Lung (tissue), 12 donors: ENCODE results near the gene TTLL10. TPM values are rescaled to one million over a fixed set of nuclear protein-coding genes. Genes with fewer than 3 reads are reported as not detected.

ENCODE experiments used
- ATAC-seq: fragments of 200-7000 bp; cut with Tn5 transposase; one replicate; pipeline ENCODE4 v1.9.1; 2020; ENCODE audit warnings: moderate number of reproducible peaks; ENCODE audit not compliant: insufficient read depth, low FRiP score
- DNase-seq, 3 donors: peaks; one replicate each; pipeline ENCODE4 v3.0.0-alpha.2; 2013 to 2017
- H3K27ac ChIP-seq, 2 donors: one replicate each; pipeline ENCODE4 v1.5.1; 2013; ENCODE audit warnings: mild to moderate bottlenecking in 2 of 2, moderate library complexity in 2 of 2, control low read depth in 1 of 2, inconsistent platforms in 1 of 2, low read depth in 1 of 2, low read length in 1 of 2
- H3K27me3 ChIP-seq, 3 donors: one replicate each; pipeline ENCODE4 v1.5.1; 2013; ENCODE audit warnings: low read length in 2 of 3; ENCODE audit not compliant: control insufficient read depth in 3 of 3, insufficient read depth in 3 of 3
- H3K36me3 ChIP-seq, 4 donors: one replicate each; pipeline ENCODE4 v1.5.1; 2013; ENCODE audit warnings: low read length in 4 of 4, mild to moderate bottlenecking in 1 of 4, moderate library complexity in 1 of 4; ENCODE audit not compliant: control insufficient read depth in 4 of 4, insufficient read depth in 4 of 4
- H3K4me1 ChIP-seq, 5 donors: one replicate each; pipeline ENCODE4 v1.5.1; 2013; ENCODE audit warnings: low read length in 5 of 5, mild to moderate bottlenecking in 2 of 5, moderate library complexity in 1 of 5; ENCODE audit not compliant: control insufficient read depth in 5 of 5, insufficient read depth in 5 of 5
- H3K4me3 ChIP-seq: one replicate; pipeline ENCODE4 v1.5.1; 2013; ENCODE audit warnings: mild to moderate bottlenecking, control low read depth, moderate library complexity
- H3K9ac ChIP-seq, 2 donors: one replicate each; pipeline ENCODE4 v1.5.1; 2013; ENCODE audit warnings: low read length in 2 of 2, control low read depth in 1 of 2; ENCODE audit not compliant: insufficient read depth in 1 of 2
- H3K9me3 ChIP-seq, 4 donors: one replicate each; pipeline ENCODE4 v1.5.1; 2013; ENCODE audit warnings: low read length in 3 of 4, mild to moderate bottlenecking in 1 of 4, moderate library complexity in 1 of 4; ENCODE audit not compliant: control insufficient read depth in 4 of 4, insufficient read depth in 3 of 4
- CTCF ChIP-seq: IDR thresholded peaks from 2 replicates; pipeline ENCODE4 v1.5.1; 2012; ENCODE audit warnings: mild to moderate bottlenecking; ENCODE audit errors: control extremely low read depth, extremely low read depth
- WGBS, 2 donors: extraction: QIAGEN DNeasy Blood & Tissue Kit; methylation state at CpG; one replicate each; pipeline ENCODE4 v1.1.7; 2013; 5-methylcytosine and 5-hydroxymethylcytosine counted together
- polyA plus RNA-seq, 2 donors: library from polyadenylated mRNA; stranded (reverse); fragments of 200-250 nt; gene quantifications; one replicate each; pipeline ENCODE4 v1.2.1, GENCODE V29; 2013
- total RNA-seq, 2 donors: library from RNA; depleted of rRNA in 1 of 2; stranded (reverse); fragments of >200 nt in 1 of 2; gene quantifications; one replicate each; pipeline ENCODE4 v1.2.1, GENCODE V29; 2014 to 2021
- donor health status: control.
- donor health status: control.
- donor health status: Bipolar disorder and iron deficiency.
- donor health status: healthy.
- donor health status: DM: yes; HTN: yes; CAD: no.

The TTLL10 gene
- total and polyA plus RNA-seq, 4 donors, result 3.7 to 19.7 (median 4.5) TPM

DNA sequence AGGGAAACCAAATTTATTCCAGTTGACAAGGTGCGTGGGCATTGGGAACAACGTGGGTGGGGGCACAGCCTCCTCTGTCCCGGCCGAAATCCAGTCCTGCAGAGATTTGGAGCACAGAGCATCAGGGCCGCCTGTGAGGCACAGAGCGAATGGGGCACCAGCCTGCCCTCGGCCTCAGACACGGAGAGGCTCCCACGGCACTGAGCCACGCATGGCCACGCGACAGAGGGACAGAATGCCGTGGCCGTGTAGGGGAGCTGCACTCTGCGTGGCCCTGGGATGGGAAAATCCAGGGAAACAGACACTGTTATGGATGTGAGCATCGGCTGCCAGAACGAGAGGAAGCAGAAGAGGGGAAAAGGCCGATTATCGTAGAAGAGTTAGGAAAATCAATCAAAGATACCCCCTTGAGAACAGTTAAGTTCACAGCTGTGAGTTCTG, 44.3 kb upstream of the TTLL10 start:
- no peaks in the 10 kb centered on the region for H3K36me3 ChIP-seq
- no peak overlapping the region for H3K9ac ChIP-seq
- ATAC-seq (no peak), DNase-seq (no peak)
- H3K27ac ChIP-seq, result no peak overlapping the region
- H3K9me3 ChIP-seq, result no peaks in the 10 kb centered on the region
- no peak for TF ChIP-seq CTCF
- no peak overlapping the region for H3K4me3 ChIP-seq
- no peaks in the 10 kb centered on the region for H3K27me3 ChIP-seq
- WGBS, 2 donors, result 90 to 93% methylated on average over 19 of the region's 19 CpGs
- peaks cover 0 to 20% (median 0%) of the 10 kb centered on the region in 5 donors for H3K4me1 ChIP-seq

DNA sequence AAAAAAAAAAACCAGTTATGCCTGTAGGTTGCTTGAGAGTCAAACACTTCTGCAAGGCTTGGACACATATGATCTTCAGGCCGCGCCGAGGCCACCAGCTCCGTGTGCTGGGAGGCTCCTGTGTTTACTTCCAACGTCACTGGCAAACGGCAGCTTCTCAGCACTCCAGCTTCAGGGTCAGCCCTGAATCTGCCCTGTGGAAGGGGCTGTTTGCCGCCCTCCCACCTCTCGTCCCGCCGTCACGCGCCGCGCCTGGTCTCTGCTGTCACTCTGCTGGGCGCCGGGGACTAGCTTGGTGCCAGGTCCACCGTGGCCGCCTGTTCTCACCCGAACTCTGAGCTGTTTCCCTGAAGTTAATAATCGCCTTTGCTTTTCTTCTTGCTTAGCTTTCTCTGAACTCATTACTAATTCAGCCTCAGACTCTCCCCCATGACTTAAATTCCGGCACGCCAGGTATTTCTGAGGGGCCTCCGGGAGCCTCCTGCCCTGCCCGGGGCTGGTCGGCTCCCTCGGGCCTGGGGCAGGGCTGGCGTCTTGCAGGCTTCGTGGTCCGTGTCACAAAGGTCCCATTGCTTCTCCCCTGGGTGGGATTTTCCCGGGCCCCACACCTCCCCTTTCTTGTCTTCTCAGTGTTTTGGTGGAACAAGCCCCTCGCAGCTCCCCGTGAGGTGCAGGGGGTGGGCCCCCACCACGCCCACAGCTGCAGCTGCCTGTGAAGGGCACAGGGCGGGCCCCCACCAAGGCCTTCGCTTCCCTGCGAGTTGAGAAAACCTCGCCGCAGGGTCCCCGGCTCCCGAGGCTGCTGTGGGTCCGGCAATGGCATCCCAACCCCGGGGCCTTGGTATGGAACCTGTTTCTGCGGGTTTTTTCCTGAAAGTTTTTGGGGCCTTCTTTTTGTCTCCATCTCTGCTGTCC, 43.2 kb upstream of the TTLL10 start:
- DNase-seq (peak; percentile 37 to 57 (median 53)), ATAC-seq (no peak)
- TF ChIP-seq CTCF, result no peak
- Histone ChIP-seq H3K9ac (no peak overlapping the region), H3K27ac (no peak overlapping the region), H3K9me3 (no peaks in the 10 kb centered on the region), H3K36me3 (no peaks in the 10 kb centered on the region), H3K27me3 (no peaks in the 10 kb centered on the region), H3K4me3 (no peak overlapping the region), H3K4me1 (peaks cover 0 to 20% (median 0%) of the 10 kb centered on the region in 5 donors)
- WGBS, 2 donors, result 84 to 88% methylated on average over 43 of the region's 43 CpGs

DNA sequence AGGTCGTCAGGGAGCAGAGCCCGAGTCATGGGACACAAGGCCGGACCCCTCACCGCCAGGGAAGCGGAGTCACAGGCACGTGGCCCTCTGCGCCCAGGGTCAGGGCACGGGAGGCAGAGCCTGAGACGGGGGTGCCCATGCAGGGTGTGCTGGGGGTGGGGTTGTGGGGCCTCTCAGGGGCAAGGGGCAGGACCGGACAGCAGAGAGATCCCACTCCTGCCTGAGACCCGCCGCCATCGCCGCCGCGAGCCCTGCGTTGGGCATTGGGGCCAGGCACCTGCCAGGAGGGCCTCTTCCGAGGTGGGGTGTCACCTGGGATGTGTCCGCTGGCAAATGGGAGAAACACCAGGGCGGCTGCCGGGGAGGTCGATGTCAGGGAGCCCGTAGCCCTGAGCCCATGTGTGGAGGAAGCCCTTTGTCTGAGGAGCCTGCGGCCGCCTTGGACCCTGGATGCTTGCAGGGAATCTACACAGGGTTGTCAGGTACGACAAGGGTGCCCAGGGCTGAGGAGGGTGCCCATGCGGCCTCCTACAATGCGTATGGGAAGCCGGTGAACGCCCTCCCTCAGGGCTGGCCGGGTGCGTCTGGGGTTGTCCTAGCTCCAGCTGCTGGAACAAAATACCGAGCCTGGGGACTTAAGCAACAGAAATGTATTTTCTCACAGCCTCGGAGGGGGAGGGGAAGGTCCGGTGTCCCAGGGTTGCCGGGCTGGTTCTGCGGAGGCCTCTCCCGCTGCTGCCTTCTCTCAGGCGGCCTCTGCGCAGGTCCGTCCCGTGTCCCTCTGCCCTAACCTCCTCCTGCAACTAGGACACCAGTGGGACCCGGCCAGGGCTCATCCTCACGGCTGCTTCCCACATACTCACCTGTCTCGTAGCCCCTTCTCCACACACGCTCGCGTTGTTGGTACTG, 41.4 kb upstream of the TTLL10 start:
- Histone ChIP-seq H3K4me1 (peaks cover 0 to 27% (median 2%) of the 10 kb centered on the region in 5 donors), H3K9ac (no peak overlapping the region), H3K9me3 (no peaks in the 10 kb centered on the region), H3K27ac (peak overlapping the region; percentile 6 to 17), H3K27me3 (no peaks in the 10 kb centered on the region), H3K36me3 (no peaks in the 10 kb centered on the region), H3K4me3 (no peak overlapping the region)
- DNase-seq (peak; percentile 42 to 70 (median 52)), ATAC-seq (no peak)
- no peak for TF ChIP-seq CTCF
- WGBS, 2 donors, result 82 to 85% methylated on average over 48 of the region's 48 CpGs
